NCI-H2029 (cell line): ENCODE data around the gene SHROOM3.

Experiments used
- DNase-seq: peaks from one replicate; lab custom pipeline; 2025; lab: John Stamatoyannopoulos, UW

The SHROOM3 gene

DNA sequence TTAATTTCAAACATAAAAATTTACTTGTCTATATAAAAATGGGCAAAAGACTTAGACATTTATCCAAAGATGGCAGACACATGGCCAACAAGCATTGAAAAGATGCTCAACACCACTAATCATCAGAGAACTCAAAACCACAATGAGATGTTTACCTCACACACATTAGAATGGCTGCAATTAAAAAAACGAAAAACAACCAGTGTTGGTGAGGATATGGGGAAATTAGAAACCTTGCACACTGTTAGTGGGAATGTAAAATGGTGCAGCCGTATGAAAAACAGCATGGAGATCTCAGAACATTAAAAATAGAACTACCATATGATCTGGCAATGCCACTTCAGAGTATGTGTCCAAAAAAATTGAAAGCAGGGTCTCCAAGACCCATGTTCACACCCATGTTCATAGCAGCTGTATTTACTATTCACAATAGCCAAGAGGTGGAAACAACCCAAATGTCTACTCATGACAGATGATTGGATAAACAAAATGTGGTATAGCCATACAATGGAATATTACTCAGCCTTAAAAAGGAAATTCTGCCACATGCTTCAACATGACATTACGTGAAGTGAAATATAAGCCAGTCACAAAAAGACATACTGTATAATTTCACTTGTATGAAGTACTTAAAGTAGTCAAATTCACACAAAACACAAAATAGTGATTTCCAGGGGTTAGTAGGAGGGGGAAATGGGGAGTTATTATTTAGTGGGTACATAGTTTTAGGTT is 316.7 kb downstream of the SHROOM3 start:
- no peak for DNase-seq

DNA sequence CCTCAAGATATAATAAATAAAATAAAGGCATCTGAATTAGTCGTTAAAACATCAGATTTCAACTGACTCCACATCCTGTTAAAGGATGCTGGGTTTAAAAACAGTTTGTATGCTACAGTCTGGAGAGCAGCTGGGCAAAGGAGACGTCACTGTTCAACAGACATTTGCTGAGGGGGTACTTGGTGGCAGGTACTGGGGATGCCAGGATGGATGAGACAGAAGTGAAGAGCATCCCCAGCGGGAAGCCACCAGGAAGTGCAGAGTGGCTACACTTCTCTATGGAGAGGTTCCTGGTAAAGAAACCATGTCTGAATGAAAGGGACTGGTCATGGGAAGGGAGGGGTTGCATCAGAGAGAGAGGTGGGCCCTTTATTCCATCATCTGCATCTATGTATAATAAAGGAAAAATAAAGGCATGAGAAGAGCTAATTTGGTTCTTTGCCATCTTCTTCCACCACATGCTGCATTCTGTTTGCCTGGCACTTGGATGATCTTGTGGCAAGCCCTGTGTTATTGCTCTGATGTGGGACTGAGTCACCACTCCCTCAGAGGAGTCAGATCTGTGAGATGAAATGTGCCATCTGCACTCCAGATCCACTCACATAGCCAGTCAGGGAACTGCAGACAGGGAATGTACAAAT is 318.0 kb downstream of the SHROOM3 start:
- peak; percentile 43 for DNase-seq

DNA sequence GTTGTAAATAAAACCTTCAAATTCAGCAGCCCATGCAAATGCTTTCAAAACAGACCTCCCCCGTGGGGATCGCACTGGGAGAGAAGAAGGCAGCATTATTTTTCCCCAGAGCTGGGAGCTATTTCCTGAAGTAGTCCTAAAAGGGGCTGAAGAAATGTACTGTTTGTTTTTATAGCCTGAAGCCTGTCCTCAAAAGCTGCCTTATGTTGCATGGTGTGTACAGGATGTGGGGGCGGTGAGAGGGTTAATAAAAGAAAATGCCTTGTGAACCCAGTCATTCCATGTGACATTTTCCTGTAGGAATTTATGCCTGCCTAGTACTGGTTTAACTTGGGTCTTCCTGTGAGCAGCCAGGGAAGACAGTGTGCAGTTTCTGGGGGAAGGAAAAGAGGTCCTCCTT is 318.8 kb downstream of the SHROOM3 start:
- DNase-seq = no peak

DNA sequence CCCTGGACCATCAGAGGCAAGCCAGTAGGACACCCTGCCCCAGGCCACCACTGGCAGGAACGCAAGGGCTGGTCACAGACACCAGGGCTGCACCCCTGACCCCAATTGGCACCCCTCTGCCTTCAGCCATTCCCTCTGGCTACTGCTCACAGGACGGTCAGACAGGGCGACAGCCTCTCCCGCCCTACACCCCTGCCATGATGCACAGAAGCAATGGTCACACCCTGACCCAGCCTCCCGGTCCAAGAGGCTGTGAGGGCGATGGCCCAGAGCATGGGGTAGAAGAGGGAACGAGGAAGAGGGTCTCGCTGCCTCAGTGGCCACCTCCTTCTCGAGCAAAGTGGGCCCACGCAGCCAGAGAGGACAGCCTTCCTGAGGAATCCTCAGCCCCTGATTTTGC is 319.4 kb downstream of the SHROOM3 start:
- no peak for DNase-seq

DNA sequence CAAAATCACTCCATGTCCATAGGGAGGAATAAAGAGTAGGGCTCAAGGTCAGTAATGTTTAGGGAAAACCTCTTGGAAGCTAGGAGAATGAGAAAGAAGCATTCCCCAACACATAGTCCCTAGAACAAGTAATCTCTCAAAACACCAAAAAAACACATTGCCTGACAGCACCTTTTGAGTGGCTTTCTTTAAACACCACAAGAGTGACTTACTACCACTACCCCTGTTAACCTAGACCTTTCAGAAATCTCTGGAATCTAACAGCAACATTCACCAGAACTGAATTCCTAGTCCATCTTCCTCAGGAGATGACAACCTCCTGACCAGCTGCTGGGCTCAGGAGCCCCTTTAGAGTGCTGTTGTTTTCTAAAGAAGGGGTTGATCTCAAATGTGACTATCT is 320.7 kb downstream of the SHROOM3 start:
- no peak for DNase-seq

DNA sequence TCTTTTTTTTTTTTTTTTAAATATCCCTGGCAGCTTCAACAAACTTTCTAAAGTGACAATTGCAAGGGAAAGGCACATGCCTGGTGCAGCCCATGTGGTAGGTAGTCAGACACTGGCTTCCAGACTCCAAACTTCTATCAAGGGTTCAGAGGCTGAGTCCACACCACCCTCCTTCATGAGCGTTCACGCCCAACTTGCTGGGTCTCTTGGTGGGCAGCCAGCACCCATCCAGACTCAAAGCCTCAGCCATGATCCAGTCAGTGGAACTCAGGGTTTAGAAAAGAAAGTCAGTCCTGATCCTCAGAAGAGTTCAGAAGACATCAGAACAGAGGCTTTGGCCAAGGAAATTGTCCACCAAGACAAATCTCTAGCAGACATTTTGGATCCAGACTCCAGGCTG is 321.4 kb downstream of the SHROOM3 start:
- no peak for DNase-seq

DNA sequence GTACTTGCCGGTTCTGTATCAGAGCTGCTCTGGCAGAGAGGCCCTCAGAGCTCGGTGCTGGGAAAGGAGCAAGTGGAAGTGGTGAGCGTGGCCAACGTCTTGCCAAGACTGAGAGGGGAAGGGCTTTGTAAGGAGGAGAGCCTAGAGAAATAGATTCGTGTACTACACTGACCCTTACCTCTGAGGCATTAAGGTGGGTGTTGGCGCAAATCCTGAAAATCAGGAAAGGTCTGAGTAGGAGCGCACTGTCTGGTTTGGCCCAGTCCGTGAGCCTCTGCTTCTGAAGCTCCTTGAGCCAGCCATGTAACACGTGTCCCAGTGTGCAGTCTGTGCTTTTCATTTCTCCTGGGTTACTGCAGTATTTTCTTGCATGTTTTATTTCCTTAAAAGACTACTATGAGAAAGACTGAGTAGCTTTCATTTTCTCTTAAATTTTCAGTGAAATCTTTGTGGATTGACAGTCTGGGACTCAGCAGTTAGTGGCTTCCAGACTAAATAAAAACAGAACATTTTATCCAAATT is 322.4 kb downstream of the SHROOM3 start:
- DNase-seq = no peak

DNA sequence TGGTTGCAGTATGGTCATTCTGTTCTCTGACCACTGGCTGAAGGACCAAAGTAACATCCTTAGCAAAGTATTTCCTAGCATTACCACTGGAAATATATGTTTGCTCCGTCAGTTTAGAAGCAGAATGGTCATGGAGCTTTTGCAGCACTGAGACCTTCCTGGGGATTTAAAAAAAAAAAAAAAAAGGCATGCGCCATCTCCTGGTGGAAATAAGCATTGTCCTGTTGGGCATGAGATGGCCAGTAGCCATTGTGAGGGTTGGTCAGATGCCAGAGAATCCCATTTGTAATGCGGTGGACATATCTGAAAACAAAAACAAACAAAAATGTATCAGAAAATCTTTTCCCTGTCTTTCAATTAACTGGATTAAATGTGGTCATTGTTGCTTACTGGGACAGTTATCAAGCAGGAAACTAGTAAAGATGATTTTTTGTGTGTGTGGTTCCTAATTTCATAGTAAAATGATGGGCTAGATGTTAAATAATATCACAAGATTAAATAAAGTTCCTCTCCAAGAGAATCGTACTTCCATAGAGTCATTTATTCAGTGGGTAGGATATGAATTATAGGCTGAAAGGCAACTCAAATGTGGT is 323.4 kb downstream of the SHROOM3 start:
- DNase-seq = peak; percentile 46

DNA sequence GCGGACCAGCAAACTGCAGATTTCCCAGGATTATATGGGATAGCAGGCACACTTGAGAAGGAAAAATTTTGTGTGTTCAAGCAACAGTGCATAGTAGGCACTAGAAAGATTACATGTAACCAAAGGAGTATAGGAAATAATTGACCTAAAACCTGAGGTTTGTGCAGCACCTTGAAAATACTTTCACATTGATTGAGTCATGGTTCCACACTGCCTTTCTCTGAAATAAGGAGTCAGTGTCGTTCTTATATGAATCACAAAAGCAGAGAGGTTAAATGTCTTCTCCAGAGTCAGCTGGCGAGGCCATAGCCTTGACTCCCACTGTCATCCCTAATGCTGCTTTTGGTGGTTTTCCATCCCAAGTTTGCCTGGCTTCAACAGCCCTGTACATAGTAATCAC is 324.0 kb downstream of the SHROOM3 start:
- no peak for DNase-seq

DNA sequence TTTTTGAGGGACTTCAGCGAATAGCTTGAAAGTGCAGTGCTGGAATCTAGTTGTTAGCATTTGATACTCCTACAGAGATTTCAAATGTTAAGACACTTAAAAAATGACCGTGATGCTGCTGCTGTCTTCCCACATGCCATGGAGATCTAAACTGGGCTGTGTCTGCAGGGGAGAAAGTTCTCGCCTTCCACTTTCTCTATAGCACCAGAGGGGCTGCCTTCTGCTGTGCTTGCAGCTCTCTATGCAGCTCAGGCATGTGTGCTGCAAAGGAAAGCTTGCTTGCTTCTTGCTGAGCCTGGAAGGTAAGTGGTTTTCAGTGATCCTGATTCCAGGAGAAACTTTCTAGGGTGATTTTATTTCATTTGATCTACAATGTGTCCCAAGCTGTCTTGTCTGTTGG is 325.2 kb downstream of the SHROOM3 start:
- DNase-seq = no peak

DNA sequence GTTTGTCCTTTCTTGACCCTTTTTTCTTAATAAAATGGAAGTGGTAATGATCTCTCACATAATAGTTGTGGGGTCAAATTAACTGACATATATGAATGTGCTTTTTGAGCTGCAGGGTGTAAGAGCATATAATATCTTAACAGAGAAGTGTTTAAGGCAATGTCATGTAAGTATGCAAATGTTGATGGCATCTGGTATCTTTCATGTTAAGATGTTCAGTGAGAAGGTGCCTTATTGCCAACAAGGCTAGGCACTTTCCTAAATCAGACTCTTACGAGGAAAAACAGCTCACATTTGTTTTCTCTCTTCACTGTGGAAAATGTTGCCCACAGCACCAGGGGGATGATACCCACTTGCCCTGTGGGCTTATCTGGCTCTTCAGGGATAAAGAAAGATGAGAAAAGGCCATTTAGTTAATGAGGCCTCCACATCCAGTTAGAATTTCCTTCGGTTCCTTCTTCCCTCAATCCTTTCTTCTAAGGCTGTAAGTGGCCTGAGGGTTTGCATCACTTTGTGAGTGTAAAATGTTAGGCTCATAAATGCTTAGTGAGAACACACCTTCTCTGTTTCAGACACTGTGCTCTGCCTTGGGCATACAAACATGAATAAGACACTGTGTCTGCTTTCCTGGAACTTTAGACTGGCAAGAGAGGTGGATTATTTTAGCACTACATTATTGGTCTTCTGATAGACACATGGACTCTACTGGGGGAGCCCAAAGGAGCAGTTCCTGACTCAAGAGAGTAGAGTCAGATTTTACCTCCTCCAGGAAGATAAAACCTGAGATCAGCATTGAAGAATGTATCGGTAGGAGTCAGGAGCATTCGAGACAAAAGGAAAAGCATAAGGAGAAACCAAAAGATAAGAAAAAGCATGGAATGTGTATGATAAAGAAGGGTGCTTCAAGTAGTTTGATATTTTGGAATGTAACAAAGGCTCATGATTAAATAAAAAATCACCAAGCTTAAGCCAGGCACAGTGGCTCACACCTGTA is 327.4 kb downstream of the SHROOM3 start:
- DNase-seq = no peak

DNA sequence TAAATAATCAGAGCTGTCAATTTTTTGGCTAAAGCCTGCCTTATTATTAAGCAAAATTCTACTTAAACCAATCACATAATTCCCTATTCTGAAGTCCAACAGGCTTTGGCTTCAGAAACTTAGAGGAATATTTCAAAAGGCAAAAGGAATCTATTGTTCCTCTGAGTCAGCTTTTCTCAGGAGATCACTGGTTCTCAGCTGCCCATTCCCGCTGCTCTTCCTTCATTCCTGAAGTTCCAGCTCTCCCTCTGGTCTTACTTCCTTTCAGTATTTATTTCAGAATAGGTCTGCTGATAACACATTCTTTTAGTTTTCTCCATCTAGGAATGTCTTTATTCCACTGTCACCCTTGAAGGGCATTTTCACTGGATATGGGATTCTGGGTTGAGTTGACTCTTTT is 329.2 kb downstream of the SHROOM3 start:
- no peak for DNase-seq

DNA sequence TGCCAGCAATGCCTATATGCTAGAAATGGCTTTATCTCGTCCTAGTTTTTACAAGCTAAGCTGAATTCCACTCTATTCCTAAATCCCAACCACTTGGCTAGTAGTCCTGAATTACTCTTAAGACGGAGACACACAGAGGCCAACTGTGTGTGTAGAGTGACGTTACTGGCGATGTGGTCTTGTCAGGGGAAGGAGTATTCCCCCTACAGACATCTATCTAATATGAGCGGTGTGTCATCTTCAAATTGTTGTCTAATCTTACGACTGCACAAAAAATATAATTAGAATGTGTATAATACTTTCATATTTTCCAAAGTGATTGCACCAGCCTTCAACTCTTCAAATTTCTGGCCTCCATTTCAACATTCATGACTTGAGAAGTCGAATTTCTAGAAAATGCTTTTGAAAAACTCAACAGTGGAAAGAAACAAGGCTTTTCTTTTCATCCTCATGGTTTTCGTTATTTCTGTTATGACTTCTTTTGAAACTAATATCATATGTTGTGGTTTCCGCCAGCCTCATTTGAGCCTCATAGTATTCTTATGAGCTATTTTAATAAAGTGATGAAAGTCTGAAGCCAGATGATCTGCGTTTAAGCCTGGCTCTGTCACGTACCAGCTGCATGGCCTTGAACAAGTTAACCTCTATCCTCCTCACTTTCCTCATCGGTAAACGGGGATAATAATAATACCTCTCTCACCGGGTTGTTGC is 330.6 kb downstream of the SHROOM3 start:
- no peak for DNase-seq

DNA sequence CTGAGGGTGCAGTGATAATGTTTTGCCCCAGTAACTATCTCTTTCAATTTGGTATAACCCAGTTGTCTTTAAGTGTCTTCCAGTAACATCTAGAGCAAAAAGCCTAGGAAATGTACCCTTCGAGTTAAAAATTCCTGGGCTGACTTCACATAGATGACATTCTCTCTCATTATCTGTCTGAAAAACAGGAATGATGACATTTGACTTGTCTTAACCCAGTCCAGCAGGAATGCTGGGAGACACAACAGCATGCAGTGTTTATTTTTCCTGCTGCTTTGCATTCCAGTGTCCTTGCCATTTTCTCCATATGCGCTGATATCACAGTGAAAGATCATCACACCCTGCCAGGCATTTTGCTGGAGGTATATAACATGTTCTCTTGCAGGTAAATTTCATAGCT is 333.0 kb downstream of the SHROOM3 start:
- DNase-seq = no peak

DNA sequence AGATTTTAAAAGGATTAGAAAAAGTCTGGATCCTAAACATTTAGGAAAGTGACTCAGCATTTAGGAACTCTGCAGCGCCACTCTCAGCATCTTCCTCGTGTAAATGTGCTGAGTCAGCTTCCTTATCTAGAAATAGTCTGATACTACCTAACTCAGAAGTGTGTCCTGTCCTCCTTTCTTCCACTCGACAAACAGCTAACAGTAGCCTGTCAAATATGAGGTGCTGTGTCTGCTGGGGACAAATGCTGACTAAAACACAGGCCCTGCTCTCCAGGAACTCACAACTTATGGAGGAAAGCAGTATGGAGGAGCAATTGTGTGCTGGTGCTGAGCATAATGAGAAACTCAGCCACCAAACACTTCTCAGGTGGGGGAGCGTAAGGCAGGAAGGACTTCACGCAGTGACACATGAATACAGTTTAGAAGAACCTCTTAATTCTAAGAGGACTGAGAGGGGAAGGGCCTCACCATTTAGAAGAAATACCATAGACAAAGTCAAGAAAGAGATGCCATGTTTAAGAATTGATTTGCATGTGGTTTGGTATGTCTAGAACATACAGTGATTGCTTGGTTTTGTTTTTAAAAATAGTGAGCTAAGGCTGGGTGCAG is 337.6 kb downstream of the SHROOM3 start:
- DNase-seq = no peak

DNA sequence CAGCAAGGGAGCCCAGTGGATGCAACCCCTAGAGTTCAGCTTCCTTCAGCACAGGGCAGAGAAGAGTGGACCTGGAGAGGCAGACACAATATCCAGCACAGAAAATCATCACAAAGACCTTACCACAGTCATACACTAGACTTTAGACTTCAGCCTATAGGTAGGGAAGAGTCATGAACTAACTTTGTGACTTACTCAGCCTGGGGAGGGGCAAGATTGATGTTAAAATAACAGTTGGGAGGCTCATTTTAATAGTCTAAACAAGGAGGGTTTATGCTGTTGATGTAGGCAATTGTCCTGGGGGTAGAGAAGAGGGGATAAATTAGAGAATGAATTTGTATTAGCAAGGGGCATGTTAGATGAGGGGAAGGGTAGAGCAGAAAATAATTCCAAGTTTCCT is 338.7 kb downstream of the SHROOM3 start:
- DNase-seq = no peak

DNA sequence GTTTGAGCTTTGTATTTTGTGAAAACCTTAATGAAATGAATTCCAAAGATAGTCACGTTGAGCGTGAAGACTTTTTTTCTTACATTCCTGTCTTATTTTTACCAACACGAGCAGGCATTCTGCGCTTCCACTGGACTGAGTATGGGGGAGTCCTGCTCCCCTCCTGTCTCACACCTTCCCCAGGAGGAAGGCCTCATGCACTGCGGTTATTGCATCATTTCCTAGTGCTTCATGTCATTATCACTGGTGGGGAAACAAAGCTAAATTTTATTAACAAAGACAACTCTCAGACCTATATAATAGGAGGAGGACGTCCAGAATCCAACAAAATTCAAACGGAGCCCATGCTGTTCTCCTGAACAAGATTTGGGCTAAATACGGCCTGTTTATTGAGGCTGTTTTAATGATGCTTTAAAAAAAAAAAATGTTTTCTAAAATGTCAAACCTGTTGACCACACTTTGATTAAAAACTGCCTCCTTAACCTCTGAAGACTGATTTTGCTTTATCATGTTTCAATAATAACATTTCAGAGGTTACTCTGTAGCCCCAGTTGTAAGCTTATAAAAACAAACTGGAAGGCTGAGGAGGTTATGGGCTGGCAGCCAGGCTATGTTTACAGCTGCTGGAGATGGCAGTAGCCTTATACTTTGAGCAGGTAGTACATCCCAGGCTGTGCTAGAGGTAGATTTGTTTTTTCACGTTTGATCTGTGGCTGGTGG is 344.9 kb downstream of the SHROOM3 start:
- DNase-seq = peak; percentile 21

DNA sequence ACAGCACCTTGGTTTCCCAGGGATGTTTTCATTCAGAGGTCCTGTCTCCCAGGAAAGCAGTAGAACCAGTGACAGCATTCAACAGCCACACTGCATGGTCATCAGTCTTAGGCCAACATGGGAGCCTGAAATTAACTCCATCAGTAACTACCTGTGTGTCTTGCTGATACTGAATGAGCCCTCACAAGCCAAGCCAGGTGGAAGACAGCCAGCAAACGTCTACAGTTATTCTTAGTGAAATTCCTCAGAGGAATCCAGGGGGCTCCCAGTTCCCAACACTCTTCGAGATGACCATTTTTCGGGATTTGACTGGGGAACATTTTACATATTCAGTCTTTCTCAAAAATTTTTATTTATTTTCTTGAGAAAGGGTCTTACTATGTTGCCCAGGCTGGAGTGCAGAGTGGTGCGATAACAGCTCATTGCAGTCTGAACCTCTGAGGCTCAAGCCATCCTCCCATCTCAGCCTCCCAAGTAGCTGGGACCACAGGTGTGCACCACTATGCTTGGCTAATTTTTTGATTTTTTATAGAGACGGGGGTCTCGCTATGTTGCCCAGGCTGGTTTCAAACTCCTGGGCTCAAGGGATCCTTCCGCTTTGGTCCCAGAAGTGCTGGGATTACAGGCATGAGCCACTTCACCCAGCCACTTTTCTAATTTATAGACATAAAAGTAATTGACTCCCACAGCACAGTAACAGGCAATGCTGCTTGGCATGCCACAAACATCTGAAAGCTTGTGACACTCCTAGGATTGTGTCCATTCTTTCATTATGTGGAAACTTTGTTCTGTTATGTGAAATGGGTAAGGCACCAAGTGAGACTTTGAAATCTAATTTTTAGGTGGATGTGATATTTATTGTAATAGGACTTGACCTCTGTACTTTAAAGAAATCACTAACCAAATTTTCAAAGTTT is 346.0 kb downstream of the SHROOM3 start:
- DNase-seq = no peak
